Measurements from ENCODE around the gene NADK.
"Not testable (repeated sequence)": the region's sequence is repeated elsewhere in the genome, so short reads cannot be mapped to it uniquely, and the experiment has no call there.

NADK gene

GRCh38 chr1:1742529-1742928 lies 35.7 kb downstream of the NADK start:
- FAIRE-seq: not testable (repeated sequence)

GRCh38 chr1:1741013-1741412 lies 37.3 kb downstream of the NADK start:
- not testable (repeated sequence) for FAIRE-seq

- not testable (repeated sequence) for FAIRE-seq
Observed at GRCh38 chr1:1738799-1739337, 39.4 kb downstream of the NADK start.

GRCh38 chr1:1737675-1738590 lies 40.3 kb downstream of the NADK start:
- FAIRE-seq: not testable (repeated sequence)

GRCh38 chr1:1732381-1732780 lies 45.9 kb downstream of the NADK start:
- FAIRE-seq: no peak

GRCh38 chr1:1730870-1731269 lies 47.4 kb downstream of the NADK start:
- no peak for FAIRE-seq

GRCh38 chr1:1730230-1730629 lies 48.0 kb downstream of the NADK start:
- FAIRE-seq: not testable (repeated sequence)

GRCh38 chr1:1729116-1729816 lies 49.0 kb downstream of the NADK start:
- FAIRE-seq: not testable (repeated sequence)

GRCh38 chr1:1728308-1729005 lies 49.8 kb downstream of the NADK start:
- not testable (repeated sequence) for FAIRE-seq

GRCh38 chr1:1727131-1727651 lies 51.1 kb downstream of the NADK start:
- not testable (repeated sequence) for FAIRE-seq

GRCh38 chr1:1726088-1726487 lies 52.2 kb downstream of the NADK start:
- FAIRE-seq: not testable (repeated sequence)

GRCh38 chr1:1724035-1724864 lies 54.0 kb downstream of the NADK start, which contains the start of gene CDK11A:
TSS of gene CDK11A (minus strand) at chr1:1724357. CDS start at chr1:1722818, 1,539 bp downstream.
- FAIRE-seq: peak; percentile 91

GRCh38 chr1:1721201-1721600 lies 57.1 kb downstream of the NADK start:
- no peak for FAIRE-seq

GRCh38 chr1:1715109-1715883 lies 63.0 kb downstream of the NADK start:
- not testable (repeated sequence) for FAIRE-seq

GRCh38 chr1:1707897-1708296 lies 70.4 kb downstream of the NADK start:
- FAIRE-seq: not testable (repeated sequence)

GRCh38 chr1:1707241-1707640 lies 71.0 kb downstream of the NADK start:
- not testable (repeated sequence) for FAIRE-seq

- not testable (repeated sequence) for FAIRE-seq
Observed at GRCh38 chr1:1705623-1706022, 72.6 kb downstream of the NADK start.

- FAIRE-seq: not testable (repeated sequence)
Observed at GRCh38 chr1:1704284-1704957, 73.8 kb downstream of the NADK start.

- FAIRE-seq: no peak
Observed at GRCh38 chr1:1703796-1704195, 74.5 kb downstream of the NADK start.

GRCh38 chr1:1702506-1702905 lies 75.8 kb downstream of the NADK start:
- FAIRE-seq: not testable (repeated sequence)
